ENCODE results near the gene P2RY10. TPM values are rescaled to one million over a fixed set of nuclear protein-coding genes. Genes with fewer than 3 reads are reported as not detected.
"Not testable (repeated sequence)": the region's sequence is repeated elsewhere in the genome, so short reads cannot be mapped to it uniquely, and the experiment has no call there.

The P2RY10 gene
- total RNA-seq, 3 donors from 2014 or later (not counting 1 experiment from before 2014, with no cell fraction given) = 17.4 to 21.5 (median 19.7) TPM

DNA sequence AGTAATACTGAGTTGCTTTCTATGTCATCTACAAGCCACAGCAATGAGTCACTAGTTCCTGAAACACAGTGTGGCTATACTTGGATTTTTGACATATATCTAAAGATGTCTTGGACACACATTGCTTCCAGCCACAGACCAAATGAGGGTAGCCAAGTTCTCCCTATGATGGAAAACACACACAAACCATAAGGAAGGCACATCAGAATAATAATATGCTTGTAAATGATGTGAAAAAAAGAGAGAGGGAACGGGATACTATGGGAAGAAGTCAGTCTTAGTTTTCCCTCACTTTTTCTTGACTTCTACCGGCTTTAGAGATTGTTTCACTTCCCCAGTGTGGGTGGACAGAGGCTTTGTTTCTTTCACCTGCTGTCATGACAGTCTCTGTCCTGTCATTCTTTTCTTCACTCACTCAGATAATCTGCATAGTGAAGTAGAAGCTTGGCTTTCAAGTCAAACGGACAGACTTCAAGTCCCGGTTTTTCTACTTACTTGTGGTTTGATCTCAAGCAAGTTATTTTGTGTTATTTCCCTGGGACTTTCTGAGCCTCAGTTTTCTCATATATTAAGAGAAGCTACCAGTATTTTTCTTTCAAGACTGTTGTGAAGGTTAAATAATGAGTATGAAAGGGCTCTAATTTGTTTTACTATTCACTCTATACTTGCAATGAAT lies 34.7 kb downstream of the P2RY10 start:
- H3K9me3 ChIP-seq (ENCODE audit: control insufficient read depth, insufficient read depth, low read length) = no peaks in the 10 kb centered on the region
- TF ChIP-seq, protein P1, sequence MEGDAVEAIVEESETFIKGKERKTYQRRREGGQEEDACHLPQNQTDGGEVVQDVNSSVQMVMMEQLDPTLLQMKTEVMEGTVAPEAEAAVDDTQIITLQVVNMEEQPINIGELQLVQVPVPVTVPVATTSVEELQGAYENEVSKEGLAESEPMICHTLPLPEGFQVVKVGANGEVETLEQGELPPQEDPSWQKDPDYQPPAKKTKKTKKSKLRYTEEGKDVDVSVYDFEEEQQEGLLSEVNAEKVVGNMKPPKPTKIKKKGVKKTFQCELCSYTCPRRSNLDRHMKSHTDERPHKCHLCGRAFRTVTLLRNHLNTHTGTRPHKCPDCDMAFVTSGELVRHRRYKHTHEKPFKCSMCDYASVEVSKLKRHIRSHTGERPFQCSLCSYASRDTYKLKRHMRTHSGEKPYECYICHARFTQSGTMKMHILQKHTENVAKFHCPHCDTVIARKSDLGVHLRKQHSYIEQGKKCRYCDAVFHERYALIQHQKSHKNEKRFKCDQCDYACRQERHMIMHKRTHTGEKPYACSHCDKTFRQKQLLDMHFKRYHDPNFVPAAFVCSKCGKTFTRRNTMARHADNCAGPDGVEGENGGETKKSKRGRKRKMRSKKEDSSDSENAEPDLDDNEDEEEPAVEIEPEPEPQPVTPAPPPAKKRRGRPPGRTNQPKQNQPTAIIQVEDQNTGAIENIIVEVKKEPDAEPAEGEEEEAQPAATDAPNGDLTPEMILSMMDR (IDR thresholded peaks at IDR 0.05) = no peak
- H3K4me1 ChIP-seq (ENCODE audit: control insufficient read depth, insufficient read depth, low read length) = no peaks in the 10 kb centered on the region
- Mint-ChIP-seq H3K4me1 (peaks cover 0 to 7% of the 10 kb centered on the region in 2 donors), H3K27me3 (ENCODE audit: low read depth in 2 of 2) (peaks cover 0 to 6% of the 10 kb centered on the region in 2 donors), H3K4me3 (no peak overlapping the region), H3K36me3 (no peaks in the 10 kb centered on the region), H3K27ac (no peak overlapping the region), H3K9me3 (no peaks in the 10 kb centered on the region)
- intact Hi-C loops (cut with micrococcal nuclease) = no loop called here
- ATAC-seq = no peak
- WGBS (ENCODE audit: insufficient coverage) = 0% methylated on average over 2 of the region's 4 CpGs
- H3K27me3 ChIP-seq (ENCODE audit: control insufficient read depth, insufficient read depth, low read length) = no peaks in the 10 kb centered on the region
- no peak overlapping the region for H3K27ac ChIP-seq (ENCODE audit: low read length)
- DNase-seq = no peak
- no peaks in the 10 kb centered on the region for H3K36me3 ChIP-seq (ENCODE audit: control insufficient read depth, insufficient read depth, low read length)
- H3K4me3 ChIP-seq (ENCODE audit: low read length) = no peak overlapping the region

DNA sequence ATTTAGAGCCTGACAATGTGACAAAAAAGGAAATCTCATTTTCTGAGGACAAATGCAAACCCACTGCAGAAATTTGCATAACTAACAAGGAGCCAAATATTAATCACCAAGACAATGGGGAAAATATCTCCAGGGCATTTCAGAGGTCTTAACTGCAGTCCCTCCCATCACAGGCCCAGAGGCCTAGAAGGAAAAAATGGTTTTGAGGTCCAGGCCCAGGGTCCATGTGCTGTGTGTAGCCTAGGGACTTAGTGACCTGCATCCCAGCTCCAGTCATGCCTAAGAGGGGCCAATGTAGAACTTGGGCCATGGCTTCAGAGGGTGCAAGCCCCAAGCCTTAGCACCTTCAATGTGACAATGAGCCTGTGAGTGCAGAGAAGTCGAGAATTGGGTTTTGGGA lies 44.2 kb downstream of the P2RY10 start:
- no peaks in the 10 kb centered on the region for H3K36me3 ChIP-seq (ENCODE audit: control insufficient read depth, insufficient read depth, low read length)
- no peaks in the 10 kb centered on the region for H3K4me1 ChIP-seq (ENCODE audit: control insufficient read depth, insufficient read depth, low read length)
- TF ChIP-seq, protein P1 (IDR thresholded peaks at IDR 0.05) = no peak
- H3K27me3 ChIP-seq (ENCODE audit: control insufficient read depth, insufficient read depth, low read length) = no peaks in the 10 kb centered on the region
- intact Hi-C loops (cut with micrococcal nuclease) = no loop called here
- DNase-seq (no peak), ATAC-seq (no peak)
- H3K9me3 ChIP-seq (ENCODE audit: control insufficient read depth, insufficient read depth, low read length) = peaks cover 3% of the 10 kb centered on the region
- Mint-ChIP-seq H3K4me1 (peaks cover 0 to 9% of the 10 kb centered on the region in 2 donors), H3K27ac (no peak overlapping the region), H3K36me3 (no peaks in the 10 kb centered on the region), H3K27me3 (ENCODE audit: low read depth in 2 of 2) (peaks cover 0 to 6% of the 10 kb centered on the region in 2 donors), H3K4me3 (no peak overlapping the region), H3K9me3 (peaks cover 0 to 7% of the 10 kb centered on the region in 2 donors)
- H3K27ac ChIP-seq (ENCODE audit: low read length) = no peak overlapping the region
- WGBS (ENCODE audit: insufficient coverage) = 64% methylated on average over 1 of the region's 1 CpG
- no peak overlapping the region for H3K4me3 ChIP-seq (ENCODE audit: low read length)

DNA sequence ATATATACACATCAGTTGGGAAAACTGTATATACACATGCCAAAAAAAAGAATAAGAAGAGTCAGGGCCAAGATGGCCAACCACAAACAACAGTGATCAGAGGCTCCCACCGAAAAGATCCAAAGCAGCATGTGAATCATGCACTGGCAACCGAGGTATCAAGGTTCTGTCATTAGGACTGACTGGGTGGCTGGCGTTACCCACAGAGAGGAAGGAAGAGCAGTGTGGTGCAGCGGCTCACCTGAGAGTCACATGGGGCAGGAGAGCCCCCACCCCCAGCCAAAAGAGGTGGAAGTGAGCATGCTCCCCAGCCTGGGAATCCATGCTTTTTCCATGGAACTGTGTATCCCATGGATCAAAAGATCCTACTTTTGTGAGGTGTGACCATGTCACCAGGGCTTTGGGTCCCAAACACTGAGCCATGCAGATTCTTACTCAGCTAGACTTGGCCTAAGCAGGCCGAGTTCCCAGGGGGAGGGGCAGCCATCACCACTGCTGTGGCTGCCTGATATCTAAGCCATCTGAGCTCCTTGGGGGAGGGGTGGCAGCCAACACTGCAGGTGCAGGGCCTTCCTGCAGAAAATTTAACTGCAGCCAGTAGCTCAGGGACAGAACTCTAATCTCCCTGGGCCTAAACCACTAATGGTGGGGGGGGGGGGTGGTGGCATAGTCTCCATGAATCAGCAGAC lies 52.8 kb downstream of the P2RY10 start:
- H3K27ac Mint-ChIP-seq = no peak overlapping the region
- DNase-seq = peak in 1 of 2 donors; percentile 43

DNA sequence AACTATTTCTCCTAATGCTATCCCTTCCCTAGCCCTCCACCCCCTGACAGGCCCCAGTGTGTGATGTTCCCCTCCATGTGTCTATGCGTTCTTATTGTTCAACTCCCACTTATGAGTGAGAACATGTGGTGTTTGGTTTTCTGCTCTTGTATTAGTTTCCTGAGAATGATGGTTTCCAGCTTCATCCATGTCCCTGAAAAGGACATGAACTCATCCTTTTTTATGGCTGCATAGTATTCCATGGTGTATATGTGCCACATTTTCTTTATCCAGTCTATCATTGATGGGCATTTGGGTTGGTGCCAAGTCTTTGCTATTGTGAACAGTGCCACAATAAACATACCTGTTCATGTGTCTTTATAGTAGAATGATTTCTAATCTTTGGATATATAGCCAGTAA lies 62.3 kb downstream of the P2RY10 start:
- H3K4me3 Mint-ChIP-seq; intact Hi-C loops (cut with micrococcal nuclease); H3K4me1 Mint-ChIP-seq: not testable (repeated sequence)

More for the DNA sequence above, 52.8 kb downstream of the P2RY10 start:
- no peaks in the 10 kb centered on the region for H3K27me3 Mint-ChIP-seq (ENCODE audit: low read depth in 2 of 2)
- H3K27ac ChIP-seq (ENCODE audit: low read length) = no peak overlapping the region
- H3K4me3 Mint-ChIP-seq = peak overlapping the region; percentile 3
- no peaks in the 10 kb centered on the region for H3K36me3 Mint-ChIP-seq
- no peaks in the 10 kb centered on the region for H3K9me3 Mint-ChIP-seq
- WGBS (ENCODE audit: insufficient coverage) = 16% methylated on average over 4 of the region's 5 CpGs
- TF ChIP-seq, protein P1 (IDR thresholded peaks at IDR 0.05) = no peak
- intact Hi-C loops (cut with micrococcal nuclease) = no loop called here
- no peak overlapping the region for H3K4me3 ChIP-seq (ENCODE audit: low read length)
- peaks cover 6% of the 10 kb centered on the region in 2 donors for H3K4me1 Mint-ChIP-seq
- H3K9me3 ChIP-seq (ENCODE audit: control insufficient read depth, insufficient read depth, low read length) = no peaks in the 10 kb centered on the region
- ATAC-seq = peak in 2 of 3 donors; percentile 15 to 49
- H3K27me3 ChIP-seq (ENCODE audit: control insufficient read depth, insufficient read depth, low read length) = no peaks in the 10 kb centered on the region
- no peaks in the 10 kb centered on the region for H3K36me3 ChIP-seq (ENCODE audit: control insufficient read depth, insufficient read depth, low read length)
- peaks cover 8% of the 10 kb centered on the region for H3K4me1 ChIP-seq (ENCODE audit: control insufficient read depth, insufficient read depth, low read length)

More for the DNA sequence above, 62.3 kb downstream of the P2RY10 start:
- H3K4me3 ChIP-seq (ENCODE audit: low read length); H3K27ac Mint-ChIP-seq; DNase-seq; H3K36me3 Mint-ChIP-seq; H3K36me3 ChIP-seq (ENCODE audit: control insufficient read depth, insufficient read depth, low read length); H3K9me3 ChIP-seq (ENCODE audit: control insufficient read depth, insufficient read depth, low read length); H3K27me3 Mint-ChIP-seq (ENCODE audit: low read depth in 2 of 2); H3K27me3 ChIP-seq (ENCODE audit: control insufficient read depth, insufficient read depth, low read length); H3K27ac ChIP-seq (ENCODE audit: low read length); H3K4me1 ChIP-seq (ENCODE audit: control insufficient read depth, insufficient read depth, low read length); H3K9me3 Mint-ChIP-seq; ATAC-seq: not testable (repeated sequence)
- WGBS (ENCODE audit: insufficient coverage) = no CpG with 5 or more reads among the region's 1 CpG

Measured in natural killer cell (primary cell).